Measurements from ENCODE around the gene CDH12.
"Not testable (repeated sequence)": the region's sequence is repeated elsewhere in the genome, so short reads cannot be mapped to it uniquely, and the experiment has no call there.

CDH12 gene

DNA sequence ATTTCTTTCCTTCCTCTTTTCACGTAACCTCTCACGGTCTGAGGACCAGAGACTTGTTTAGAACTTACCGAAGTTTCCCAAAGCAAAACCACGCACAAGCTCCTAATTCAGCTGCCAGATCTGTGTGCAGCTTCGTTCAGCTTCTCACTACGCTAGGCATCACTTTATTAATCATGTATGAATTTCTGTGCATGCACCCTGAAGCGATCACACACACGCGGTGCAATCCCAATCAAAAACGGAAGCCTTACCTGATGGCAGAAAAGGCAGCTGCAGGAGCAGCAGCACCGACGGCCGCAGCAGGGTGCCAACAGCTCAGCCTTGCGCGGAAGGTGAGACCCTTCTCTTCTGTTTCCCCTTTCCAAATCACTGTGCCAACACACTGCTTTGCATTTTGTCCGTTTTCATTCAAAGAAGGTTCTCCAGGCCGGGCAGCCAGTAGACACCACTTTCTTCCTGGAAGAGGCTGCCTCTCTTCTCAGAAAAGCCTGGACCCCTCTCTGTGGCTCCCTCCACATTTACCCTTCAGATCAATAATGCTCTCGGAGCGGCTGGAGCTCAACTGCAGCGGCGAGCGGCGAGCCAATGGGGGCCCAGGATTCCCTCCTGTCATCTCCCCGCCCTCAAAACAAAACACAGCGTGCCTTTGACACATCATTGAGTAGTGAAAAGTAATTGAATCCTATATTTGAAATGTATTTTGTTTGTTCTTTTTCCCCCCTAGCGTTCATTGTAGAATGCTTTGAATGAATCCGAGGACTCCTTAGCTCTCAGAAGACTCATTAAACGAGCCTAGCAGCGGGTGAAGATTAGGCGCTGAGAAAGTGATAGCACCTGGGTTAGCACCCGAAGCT, at the start of gene CDH12:
Gene CDH12 (minus strand): TSS at position 538 of the 854 bp plus-strand sequence.
- DNase-seq: peak; percentile 28

DNA sequence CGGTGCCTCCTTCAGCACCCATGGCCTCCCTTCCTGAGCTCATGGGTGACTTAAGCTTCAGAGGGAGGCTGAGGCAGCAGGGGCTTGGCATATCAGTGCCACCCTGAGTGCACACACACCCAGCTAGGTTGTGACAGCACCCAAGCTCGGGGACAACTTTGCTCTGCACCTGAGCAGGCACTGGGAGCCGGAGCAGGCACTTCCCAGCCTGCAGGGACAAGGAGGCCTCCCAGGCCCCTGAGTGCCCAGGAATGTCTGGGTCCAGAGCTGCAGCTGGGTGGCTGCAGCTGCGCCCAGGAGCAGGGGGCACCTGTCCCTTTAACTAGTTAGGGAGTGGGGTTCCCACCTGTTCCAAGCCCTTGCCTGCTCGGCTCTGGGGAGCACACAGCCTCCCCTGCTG, 48.7 kb upstream of the CDH12 start:
- DNase-seq: no peak

DNA sequence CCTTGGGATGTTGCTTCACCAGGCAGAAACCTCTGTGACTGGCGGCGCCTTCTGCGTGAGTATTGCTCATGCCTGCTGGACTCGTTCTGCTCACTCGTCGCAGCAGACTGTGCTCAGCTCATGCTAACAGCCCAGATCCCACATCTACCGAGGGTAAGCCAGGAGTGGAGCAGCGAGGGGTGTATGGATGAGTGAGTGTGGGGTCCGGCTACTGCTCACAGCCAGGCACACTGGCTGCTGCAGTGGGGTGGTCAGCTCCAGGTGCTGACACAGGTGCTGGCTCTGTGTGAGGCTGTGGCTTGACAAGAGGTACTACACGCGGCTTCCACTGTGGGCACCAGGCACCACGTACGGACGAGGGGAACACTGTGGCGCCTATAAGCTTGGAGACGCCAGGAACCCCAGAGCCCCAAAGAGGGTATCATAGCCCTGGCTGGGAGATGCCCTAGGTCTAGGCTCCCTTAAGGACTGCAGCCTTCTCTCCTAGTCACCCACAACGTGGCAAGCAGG, 47.7 kb upstream of the CDH12 start:
- DNase-seq: no peak

DNA sequence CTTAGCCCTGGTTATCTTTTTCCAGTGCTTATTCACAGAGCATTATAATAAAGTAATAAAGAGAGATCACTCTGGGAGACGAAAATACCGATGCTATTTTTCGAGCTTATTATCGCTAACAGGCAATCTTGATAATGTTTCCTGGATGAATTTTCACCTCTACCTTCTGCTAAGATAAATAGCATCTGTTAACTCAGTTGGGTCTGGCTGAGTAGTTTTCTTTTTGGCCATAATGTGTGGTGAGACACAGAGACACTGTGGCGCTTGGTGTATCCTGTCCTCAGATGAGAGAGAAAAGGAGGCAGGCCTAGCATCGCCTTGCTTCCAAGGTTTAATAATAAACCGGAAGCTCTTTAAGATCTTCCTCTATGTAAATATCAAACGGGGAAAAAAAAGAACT, 46.2 kb upstream of the CDH12 start:
- DNase-seq: no peak

DNA sequence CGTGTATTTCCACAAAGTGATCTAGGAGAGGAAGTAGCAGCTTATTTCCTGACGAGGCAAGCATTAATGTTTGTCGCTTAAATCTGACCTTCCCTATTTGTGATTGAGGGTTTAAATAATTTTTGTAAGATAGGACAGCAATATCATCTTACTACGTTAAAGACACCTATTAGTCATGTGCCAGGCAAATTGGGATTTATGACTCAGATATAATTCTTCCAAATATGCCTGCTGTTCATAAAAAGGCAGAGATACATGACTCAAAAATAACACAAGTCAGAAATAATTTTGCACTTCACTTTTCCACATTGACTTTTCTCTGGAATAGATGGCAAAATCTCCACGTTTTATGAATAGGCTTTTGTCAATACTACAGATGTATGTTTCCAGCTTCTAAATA, 43.0 kb upstream of the CDH12 start:
- no peak for DNase-seq

DNA sequence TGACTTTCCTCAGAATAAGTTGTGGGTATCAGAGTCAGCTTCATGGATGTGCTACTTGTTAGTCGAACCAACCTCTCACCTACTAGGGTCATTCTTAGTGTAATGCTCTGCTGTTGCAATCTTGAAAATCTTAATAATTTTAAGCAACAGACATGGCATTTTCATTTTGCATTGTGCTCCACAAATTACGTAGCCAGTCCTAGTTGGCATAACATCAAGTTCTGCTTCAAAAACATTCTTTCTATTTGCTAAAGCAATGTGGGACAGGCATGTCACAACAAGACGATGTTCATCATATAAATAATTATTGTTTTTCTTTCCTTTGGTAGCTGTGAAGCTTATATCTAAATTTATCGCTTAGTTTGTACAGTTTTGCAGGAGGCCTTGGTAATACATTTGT, 39.3 kb upstream of the CDH12 start:
- no peak for DNase-seq

DNA sequence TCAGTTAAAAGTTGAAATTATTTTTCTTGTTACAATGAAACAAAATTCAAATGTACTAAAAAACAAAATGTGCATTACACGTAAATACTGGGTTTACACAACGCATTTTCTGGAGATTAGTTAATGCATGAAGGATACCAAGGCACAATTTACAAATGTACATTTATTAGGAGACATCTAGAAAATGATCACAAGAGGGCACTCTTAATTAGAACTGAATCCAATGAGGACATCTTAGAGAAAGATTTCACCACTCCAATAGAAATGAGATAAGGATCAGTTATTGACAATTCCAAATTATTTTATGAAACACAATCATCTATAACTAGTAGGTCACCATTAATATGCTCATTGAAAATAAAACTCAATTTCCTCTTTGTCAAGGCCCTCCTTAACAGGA, 36.6 kb upstream of the CDH12 start:
- no peak for DNase-seq

DNA sequence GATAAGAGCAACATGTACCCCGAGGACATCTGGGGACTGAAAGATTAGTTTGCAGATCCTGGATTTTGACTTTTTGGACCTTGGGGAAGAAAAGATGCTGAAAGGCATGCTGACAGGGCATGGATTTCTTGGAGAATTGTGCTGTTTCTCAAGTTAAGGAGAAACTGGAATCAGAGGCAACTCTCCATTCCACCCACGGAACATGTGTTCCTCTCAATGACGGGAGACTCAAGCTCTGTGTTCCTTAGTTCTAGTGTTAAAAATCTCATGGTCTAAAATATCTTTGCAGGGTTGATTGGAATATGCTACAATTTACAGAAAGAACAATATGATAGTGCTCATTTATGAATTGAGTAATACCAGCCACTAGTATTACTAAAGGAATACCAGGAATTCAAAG, 34.4 kb upstream of the CDH12 start:
- no peak for DNase-seq

DNA sequence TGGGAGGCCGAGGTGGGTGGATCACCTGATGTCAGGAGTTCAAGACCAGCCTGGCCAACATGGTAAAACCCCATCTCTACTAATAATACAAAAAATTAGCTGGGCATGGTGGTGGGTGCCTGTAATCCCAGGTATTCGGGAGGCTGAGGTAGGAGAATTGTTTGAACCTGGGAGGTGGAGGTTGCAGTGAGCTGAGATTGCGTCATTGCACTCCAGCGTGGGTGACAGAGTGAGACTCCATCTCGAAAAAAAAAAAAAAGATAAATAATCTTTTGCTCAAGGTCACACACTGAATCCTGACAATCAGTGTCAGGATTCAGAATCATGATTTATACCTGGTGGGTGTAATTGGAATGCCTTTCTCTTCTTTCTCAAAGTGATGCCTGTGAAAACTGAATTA, 5.8 kb upstream of the CDH12 start:
- DNase-seq: not testable (repeated sequence)

DNA sequence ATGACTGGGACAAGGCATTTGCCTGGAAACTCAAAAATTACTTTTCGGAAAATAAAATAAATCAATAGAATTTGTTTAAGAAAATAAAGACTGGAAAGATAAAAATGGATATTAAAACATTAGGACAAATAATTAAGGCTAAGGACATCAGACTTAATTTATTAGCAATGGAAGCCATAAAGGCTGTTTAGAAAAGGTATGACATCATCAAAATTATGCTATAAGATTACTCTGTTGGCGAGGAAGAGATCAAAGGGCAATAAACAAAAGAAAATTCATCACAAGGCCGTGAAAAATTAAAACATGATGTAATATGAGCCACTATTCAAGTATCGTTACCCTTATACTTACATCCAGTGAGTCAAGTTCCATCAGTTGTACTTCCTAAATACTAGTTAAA, 2.7 kb upstream of the CDH12 start:
- no peak for DNase-seq

DNA sequence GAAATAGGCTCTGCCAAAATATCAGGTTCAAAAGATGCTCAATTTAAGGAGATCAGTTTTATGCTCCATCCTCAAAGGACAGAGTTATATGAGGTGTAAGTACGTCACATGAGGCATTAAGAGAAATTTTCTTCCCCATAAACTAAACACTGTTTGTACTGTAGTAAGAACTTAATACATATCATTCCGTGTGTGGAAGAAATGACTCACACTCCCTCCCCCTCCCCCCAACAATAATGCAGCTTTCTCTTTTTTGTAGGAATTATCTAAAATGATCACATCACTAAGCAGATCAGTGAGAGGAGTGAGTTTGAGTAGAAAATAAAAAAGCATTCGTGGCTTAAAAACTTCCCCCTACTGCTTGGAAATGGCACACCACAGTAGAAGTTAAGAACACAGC, 2.2 kb downstream of the CDH12 start:
- no peak for DNase-seq

DNA sequence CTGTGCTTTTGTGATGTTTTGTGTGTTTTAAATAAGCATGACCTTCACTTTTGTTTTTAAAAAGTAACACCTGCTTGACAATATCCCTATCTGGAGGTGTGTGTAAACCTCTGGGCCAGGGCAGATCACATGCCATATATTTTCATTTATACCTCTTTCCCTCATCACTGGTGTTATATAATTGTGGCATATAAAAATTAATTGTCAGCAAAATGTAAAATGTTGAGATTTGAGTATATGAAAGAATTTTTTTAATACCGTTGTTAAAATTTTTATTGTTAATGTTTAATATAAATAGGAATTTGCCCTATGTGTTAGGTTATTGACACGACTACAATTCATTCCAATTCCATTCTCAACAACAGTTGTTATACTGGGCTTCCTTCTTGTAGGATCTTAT, 6.5 kb downstream of the CDH12 start:
- DNase-seq: no peak

DNA sequence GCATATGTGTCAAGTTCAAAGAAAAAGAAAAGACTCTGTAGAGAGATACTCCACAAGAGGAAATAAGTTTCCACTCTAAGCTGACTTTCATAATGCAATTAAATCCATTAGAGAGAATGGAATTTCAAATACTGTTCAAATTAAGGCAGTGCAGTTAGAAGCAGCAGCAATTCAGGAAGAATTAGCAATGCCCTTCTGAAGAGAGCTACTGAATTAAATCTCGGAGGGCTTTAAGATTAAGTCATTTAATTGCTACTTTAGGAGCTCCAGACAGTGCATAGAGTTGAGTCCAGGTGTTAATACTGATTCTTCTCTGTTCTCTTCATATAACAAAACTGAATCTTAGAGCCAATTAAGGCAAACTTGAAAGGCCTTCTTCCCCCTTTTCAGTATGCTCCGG, 8.5 kb downstream of the CDH12 start:
- no peak for DNase-seq

DNA sequence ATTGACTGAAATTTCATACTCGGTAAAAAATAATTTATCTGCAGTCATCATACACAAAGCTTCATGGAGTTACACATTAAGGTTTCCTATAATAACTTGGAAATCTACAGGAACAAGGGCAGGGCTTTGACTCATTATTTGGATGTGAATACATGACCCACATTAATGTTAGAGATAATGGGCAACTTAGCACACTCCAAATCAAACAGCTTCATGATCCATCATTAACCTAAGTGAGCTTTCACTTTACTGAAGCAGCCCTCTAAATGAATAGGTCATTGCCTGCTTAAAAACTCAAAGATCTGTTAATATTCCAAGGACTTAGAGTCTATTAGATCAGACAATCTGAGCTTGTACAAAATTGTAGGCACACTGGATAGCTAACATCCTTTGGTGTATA, 9.0 kb downstream of the CDH12 start:
- DNase-seq: no peak

DNA sequence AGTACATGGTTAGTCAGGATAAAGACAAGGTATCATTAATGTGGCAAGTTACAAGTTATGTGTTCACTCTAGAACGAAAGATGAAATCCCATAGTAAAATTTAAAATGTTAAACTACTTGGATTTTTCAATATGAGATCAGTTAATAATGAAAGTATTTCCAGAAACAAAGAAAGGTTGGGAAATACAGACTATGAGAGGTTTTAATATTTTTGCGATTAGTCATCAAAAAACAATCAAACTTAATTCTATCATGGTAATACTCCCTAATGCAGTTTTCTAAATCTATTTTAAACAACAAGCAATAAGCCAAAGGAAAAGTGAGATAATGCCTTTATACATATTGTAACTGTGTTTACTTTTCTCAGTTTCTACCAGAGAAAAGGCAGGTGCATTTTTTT, 10.6 kb downstream of the CDH12 start:
- no peak for DNase-seq

DNA sequence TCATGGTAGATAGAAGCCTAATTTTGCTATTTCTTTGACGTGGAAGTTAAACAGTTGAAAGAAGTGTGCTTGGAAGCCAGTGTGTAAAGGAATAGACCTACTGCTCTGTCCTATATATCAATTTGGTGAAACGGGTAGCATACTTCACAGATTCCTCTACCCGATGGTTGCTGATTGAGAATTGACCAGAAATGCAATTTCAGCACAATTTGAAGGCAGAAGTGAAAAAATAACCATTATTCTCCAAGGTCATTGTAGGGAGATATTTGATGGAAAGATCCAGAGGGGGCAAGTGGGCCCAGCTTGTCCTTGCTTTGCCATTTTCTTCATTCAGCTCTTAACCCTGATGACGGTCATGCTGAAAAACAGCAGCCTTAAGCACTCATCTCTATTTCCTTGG, 15.3 kb downstream of the CDH12 start:
- no peak for DNase-seq

DNA sequence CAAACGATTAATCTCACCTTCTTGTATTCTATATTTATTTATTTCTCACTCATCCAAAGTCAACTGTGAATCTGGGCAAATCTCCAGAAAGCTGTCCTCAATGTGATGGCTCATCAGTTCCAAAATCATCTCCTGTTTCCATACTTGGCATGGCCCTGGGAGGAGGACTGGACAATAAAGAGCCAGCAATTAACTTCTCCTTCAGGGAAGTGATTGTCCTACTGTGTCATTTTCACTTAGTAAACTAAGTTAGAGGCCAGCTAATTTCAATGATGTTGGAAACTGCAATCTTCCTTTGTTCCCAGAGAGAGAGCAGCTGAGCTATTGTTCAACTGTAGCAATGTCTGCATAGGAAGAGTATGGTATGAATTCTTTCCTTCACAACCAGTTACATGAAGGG, 17.5 kb downstream of the CDH12 start:
- no peak for DNase-seq

DNA sequence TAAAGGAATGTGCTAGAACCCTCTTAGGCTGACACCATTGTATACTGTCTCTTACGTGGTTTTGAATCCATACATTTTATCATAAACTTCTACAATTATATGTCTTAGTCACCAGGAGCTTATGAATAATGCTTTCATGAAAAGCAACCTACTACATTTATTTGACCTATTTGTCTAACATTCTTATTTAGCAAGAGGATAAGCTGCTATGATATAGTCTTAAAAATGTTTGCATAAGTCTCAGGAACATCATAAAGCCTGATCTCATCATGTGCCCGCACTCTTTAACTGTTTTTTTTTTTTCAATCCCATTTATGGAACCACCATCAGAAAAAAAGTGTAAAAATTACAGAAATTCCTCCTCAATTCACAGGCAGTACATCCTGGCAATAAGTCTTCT, 59.7 kb downstream of the CDH12 start:
- no peak for DNase-seq

DNA sequence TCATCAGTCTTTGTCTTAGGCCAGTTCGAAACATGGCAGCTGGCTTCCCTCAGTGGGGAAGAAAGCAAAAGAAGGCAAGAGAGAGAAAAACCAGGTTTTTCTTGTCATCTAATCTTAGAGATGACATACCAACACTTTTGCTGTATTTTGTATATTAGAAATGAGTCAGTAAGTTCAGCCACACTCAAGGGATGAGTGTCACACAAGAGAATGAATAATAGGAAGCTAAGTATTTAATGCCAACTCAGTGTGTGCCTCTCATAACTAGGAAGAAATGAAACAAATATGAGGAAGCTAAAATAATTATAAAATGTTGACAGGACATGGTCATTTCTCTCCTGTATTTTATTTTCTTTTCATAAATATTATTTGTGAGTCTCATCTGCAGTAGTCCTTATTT, 65.3 kb downstream of the CDH12 start:
- no peak for DNase-seq

DNA sequence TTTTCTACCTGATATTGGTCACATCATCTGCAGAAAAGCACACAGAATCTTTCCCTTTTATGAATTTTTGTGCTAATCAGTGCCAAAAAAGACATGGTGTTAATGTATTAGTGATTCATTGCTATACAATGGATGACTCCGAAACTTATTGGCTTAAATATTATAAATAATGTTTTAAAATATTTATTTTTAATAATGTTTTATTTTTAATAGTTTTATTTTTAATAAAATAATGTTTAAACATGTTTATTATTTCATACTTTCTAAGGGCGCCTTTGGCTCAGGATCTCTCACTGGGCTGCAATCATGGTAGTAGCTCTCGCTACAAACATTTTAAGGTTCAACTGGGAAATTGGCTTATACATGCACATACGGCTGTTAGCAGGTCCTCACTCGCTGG, 65.7 kb downstream of the CDH12 start:
- no peak for DNase-seq

DNA sequence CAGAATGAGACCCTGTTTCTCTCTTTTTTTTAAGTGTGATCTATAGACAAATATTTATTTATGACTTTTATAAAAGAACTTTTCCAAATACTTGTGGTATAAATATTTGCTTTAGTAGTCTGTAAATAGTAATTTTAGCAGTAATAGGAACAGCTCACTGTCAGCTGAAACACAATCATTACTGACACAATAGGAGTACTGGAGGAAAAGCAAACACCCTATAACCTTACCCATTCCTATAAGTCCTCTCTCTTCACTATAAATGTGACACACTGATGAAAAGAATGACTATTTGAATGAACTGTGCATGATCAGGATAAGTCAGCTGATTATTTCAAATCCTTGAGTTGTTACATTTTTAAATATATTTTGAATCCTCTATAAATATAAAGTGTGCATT, 72.4 kb downstream of the CDH12 start:
- DNase-seq: no peak

DNA sequence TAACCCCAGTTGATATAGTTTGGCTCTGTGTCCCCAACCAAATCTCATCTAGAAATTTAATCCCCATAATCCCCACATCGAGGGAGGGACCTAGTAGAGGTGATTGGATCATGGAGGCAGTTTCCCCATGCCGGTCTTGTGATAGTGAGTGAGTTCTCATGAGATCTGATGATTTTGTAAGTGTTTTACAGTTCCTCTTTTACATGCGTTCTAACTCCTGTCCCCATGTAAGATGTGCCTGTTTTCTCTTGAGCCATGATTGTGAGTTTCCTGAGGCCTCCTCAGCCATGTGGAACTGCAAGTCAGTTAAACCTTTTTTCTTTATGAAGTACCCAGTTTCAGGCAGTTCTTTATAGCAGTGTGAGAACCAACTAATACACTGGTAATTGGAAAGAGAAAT, 73.6 kb downstream of the CDH12 start:
- no peak for DNase-seq

DNA sequence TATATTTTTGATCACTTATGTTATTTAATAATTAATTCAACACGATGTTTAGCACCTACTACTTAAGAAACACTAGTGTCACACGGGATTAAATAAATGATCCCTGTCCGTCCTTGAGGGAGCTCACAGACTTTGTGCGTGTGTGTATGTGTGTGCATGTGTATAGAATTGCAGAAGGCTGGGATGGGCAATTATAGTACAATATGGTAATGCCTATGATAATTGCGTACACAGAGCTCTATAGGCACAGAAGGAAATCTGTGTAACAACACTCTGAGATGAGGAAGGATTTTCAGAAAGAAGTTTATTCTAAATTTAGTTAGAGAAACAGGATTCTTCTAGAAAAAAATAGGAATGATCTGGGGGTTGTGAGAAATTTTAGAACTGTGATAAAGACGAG, 76.9 kb downstream of the CDH12 start:
- no peak for DNase-seq

DNA sequence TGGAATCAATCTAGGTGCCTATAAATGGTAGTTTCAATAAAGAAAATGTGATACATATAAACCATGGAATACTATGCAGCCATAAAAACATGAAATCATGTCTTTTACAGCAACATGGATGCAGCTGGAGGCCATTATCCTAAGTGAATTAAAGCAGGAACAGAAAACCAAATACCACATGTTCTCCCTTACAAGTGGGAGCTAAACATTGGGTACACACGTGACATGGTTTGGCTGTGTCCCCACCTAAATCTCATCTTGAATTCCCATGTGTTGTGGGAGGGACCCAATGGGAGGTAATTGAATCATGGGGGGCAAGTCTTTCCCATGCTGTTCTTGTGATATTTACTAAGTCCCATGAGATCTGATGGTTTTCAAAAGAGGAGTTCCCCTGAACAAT, 78.9 kb downstream of the CDH12 start:
- not testable (repeated sequence) for DNase-seq

DNA sequence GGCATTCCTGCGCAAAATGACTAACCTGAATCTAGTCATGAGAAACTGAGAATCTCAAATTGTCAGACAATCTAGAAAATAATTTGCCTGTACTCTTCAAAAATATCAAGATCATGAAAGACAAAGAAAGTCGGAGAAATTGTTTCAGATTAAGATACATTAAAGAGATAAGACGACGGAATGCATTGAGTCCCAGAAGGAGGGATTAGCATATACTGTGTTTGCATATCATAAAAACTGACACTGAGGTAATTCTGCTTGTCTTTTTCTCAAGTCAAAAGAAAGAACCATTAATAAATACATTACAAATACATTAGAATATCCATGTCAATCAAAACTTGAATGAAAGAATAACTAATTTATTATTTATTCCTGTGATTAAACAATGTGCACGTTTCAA, 88.4 kb downstream of the CDH12 start:
- no peak for DNase-seq
